GM12891 (cell line): Measurements from ENCODE around the gene CHRNA3.

Experiments
- POLR2A ChIP-seq: IDR thresholded peaks from 2 replicates; pipeline ENCODE4 v1.6.1; 2011; ENCODE audit warnings: low read depth, low read length, control low read depth
- POLR2AphosphoS5 ChIP-seq: IDR thresholded peaks from 2 replicates; pipeline ENCODE4 v1.6.1; 2011; ENCODE audit warnings: low read depth, low read length, control low read depth
- TAF1 ChIP-seq: IDR thresholded peaks from 2 replicates; pipeline ENCODE4 v1.6.1; 2011; ENCODE audit warnings: low read depth, low read length, control low read depth

GRCh38 chr15:78640527-78641101 is 19.8 kb upstream of the CHRNA3 start:
- TF ChIP-seq POLR2AphosphoS5, result no peak
- no peak for TF ChIP-seq POLR2A
- TF ChIP-seq TAF1, result no peak
